ENCODE results near the gene TRIM5.

DNA sequence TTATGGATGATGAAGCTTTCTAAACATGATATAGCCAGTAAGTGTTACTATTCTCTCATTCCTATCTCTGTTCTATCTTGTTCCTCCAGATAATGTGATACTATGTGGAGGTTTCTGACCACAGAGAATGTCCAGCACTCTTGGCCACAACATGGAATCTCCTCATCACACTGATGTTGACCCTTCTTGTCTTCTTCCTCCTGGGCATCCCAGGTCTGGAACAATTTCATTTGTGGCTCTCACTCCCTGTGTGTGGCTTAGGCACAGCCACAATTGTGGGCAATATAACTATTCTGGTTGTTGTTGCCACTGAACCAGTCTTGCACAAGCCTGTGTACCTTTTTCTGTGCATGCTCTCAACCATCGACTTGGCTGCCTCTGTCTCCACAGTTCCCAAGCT, 41.5 kb upstream of the TRIM5 start:
- TF ChIP-seq, protein P1, sequence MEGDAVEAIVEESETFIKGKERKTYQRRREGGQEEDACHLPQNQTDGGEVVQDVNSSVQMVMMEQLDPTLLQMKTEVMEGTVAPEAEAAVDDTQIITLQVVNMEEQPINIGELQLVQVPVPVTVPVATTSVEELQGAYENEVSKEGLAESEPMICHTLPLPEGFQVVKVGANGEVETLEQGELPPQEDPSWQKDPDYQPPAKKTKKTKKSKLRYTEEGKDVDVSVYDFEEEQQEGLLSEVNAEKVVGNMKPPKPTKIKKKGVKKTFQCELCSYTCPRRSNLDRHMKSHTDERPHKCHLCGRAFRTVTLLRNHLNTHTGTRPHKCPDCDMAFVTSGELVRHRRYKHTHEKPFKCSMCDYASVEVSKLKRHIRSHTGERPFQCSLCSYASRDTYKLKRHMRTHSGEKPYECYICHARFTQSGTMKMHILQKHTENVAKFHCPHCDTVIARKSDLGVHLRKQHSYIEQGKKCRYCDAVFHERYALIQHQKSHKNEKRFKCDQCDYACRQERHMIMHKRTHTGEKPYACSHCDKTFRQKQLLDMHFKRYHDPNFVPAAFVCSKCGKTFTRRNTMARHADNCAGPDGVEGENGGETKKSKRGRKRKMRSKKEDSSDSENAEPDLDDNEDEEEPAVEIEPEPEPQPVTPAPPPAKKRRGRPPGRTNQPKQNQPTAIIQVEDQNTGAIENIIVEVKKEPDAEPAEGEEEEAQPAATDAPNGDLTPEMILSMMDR (IDR thresholded peaks at IDR 0.05) = no peak
- TF ChIP-seq POLR2A (IDR thresholded peaks at IDR 0.05) = no peak
